ENCODE measurements around the gene VILL. TPM values are rescaled to one million over a fixed set of nuclear protein-coding genes. Genes with fewer than 3 reads are reported as not detected.

Gene VILL
- total RNA-seq, 6 donors from 2014 or later: 5.6 to 41.9 (median 19.0) TPM

DNA sequence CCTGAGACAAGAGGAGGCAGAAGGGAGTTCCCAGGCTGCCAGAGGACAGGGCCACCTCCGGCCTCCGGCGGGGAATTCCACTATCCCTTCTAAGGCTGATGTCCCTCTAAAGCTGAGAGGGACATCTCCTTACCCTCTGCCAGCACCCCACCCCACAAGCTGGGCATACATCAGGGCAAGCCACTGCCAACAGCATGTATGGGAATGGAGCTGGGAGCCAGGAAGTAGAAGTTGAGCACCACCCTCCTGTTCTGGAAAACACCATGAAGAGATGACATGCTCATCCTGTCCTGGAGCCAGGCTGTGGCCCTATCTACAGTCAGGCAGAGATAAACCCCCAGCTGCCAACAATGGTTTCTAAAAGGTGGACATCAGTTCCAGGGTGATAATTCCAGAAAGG lies 31.7 kb downstream of the VILL start:
- peak overlapping the region; percentile 50 to 94 (median 78) for H3K27ac ChIP-seq
- 48% methylated on average over 3 of the region's 3 CpGs; no CpG with 5 or more reads in 1 of the 2 donors for WGBS, 2 donors
- no peak overlapping the region for H3K4me3 ChIP-seq
- no peaks in the 10 kb centered on the region for H3K27me3 ChIP-seq
- TF ChIP-seq, protein P1, sequence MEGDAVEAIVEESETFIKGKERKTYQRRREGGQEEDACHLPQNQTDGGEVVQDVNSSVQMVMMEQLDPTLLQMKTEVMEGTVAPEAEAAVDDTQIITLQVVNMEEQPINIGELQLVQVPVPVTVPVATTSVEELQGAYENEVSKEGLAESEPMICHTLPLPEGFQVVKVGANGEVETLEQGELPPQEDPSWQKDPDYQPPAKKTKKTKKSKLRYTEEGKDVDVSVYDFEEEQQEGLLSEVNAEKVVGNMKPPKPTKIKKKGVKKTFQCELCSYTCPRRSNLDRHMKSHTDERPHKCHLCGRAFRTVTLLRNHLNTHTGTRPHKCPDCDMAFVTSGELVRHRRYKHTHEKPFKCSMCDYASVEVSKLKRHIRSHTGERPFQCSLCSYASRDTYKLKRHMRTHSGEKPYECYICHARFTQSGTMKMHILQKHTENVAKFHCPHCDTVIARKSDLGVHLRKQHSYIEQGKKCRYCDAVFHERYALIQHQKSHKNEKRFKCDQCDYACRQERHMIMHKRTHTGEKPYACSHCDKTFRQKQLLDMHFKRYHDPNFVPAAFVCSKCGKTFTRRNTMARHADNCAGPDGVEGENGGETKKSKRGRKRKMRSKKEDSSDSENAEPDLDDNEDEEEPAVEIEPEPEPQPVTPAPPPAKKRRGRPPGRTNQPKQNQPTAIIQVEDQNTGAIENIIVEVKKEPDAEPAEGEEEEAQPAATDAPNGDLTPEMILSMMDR (IDR thresholded peaks at IDR 0.05): no peak
- no peak for TF ChIP-seq POLR2A (IDR thresholded peaks at IDR 0.05)
- TF ChIP-seq EP300 (IDR thresholded peaks at IDR 0.05): no peak
- TF ChIP-seq POLR2AphosphoS5 (IDR thresholded peaks at IDR 0.05): peak in 1 of 2 donors; percentile 45
- no peaks in the 10 kb centered on the region for H3K9me3 ChIP-seq
- DNase-seq: no peak
- no peak for ATAC-seq (ENCODE audit: low FRiP score in 2 of 2)
- H3K4me1 ChIP-seq: peaks cover 18 to 30% (median 24%) of the 10 kb centered on the region in 4 donors
- peaks cover 0 to 28% (median 13%) of the 10 kb centered on the region in 4 donors for H3K36me3 ChIP-seq

DNA sequence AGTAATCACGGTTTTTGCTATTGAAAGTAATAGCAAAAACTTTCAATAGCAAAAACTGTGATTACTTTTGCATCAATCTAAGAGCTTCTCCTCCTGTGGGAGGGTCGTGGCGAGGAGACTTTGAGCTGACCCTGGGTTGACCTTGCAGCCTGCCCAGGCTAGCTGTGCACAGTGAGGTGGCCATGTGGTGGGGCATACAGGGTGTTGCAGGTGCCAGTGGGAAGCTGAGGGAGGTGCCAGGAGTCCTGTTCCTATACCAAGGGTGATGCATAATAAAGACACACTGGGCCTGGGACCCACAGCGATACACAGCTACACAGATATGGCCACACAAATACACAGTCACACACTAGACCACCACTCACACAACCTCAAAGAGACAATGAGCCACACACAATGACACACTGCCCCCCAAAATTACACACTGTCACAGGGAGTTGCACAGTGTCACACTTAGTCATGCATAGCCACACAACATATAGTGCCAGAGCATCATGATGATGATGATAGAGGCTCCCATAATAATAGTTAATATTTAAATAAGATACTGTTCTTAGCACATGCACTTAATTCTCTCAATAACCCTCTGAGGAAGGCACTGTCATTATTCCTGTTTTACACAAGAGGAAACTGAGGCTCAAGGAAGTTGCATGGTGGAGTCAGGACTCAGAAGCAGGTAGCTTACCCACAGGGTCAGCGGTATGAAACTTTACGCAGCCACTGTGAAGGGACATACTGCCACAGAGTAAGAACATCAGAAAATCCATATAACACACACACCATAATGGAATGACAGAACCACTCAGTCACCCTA lies 32.5 kb downstream of the VILL start:
- WGBS, 2 donors: 85 to 86% methylated on average over 5 to 6 of the region's 6 CpGs
- peak overlapping the region in 3 of 4 donors; percentile 63 to 81 (median 72) for H3K4me3 ChIP-seq
- peaks cover 0 to 20% (median 10%) of the 10 kb centered on the region in 4 donors for H3K36me3 ChIP-seq
- peaks cover 18 to 32% (median 24%) of the 10 kb centered on the region in 4 donors for H3K4me1 ChIP-seq
- H3K27me3 ChIP-seq: no peaks in the 10 kb centered on the region
- peak overlapping the region in 3 of 4 donors; percentile 93 to 97 (median 94) for H3K27ac ChIP-seq
- ATAC-seq (ENCODE audit: low FRiP score in 2 of 2) (no peak), DNase-seq (no peak)
- no peak for TF ChIP-seq POLR2A (IDR thresholded peaks at IDR 0.05)
- no peaks in the 10 kb centered on the region for H3K9me3 ChIP-seq

DNA sequence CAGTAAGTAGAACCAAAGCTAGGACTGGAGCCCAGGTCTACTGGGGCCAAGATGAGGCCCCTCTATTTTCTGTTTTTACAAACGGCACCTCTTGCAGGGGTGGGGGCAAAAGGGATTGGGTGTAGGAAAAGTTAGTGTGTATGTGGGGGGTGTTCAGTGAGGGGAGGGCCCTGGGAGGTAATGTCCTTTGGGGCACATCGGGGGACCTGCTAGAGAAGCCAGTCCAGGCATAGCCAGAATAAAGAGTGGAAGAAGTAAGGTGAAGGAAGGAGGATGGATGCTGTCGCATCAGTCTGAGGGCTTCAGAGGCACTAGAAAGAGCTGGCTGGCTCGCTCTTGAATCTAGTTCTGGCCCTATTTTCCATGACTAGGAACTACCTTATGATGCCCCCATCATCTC lies 36.3 kb downstream of the VILL start:
- no peak for DNase-seq
- ATAC-seq (ENCODE audit: low FRiP score in 2 of 2): no peak
- H3K27me3 ChIP-seq: peaks cover 0 to 7% (median 0%) of the 10 kb centered on the region in 4 donors
- TF ChIP-seq POLR2AphosphoS5 (IDR thresholded peaks at IDR 0.05): no peak
- no peak for TF ChIP-seq POLR2A (IDR thresholded peaks at IDR 0.05)
- TF ChIP-seq EP300 (IDR thresholded peaks at IDR 0.05): no peak
- TF ChIP-seq, protein P1 (IDR thresholded peaks at IDR 0.05): no peak
- no peak overlapping the region for H3K4me3 ChIP-seq
- peaks cover 38 to 68% (median 46%) of the 10 kb centered on the region in 4 donors for H3K4me1 ChIP-seq
- WGBS, 2 donors: 72 to 82% methylated on average over 4 of the region's 4 CpGs
- no peaks in the 10 kb centered on the region for H3K36me3 ChIP-seq
- no peak overlapping the region for H3K27ac ChIP-seq
- H3K9me3 ChIP-seq: no peaks in the 10 kb centered on the region

DNA sequence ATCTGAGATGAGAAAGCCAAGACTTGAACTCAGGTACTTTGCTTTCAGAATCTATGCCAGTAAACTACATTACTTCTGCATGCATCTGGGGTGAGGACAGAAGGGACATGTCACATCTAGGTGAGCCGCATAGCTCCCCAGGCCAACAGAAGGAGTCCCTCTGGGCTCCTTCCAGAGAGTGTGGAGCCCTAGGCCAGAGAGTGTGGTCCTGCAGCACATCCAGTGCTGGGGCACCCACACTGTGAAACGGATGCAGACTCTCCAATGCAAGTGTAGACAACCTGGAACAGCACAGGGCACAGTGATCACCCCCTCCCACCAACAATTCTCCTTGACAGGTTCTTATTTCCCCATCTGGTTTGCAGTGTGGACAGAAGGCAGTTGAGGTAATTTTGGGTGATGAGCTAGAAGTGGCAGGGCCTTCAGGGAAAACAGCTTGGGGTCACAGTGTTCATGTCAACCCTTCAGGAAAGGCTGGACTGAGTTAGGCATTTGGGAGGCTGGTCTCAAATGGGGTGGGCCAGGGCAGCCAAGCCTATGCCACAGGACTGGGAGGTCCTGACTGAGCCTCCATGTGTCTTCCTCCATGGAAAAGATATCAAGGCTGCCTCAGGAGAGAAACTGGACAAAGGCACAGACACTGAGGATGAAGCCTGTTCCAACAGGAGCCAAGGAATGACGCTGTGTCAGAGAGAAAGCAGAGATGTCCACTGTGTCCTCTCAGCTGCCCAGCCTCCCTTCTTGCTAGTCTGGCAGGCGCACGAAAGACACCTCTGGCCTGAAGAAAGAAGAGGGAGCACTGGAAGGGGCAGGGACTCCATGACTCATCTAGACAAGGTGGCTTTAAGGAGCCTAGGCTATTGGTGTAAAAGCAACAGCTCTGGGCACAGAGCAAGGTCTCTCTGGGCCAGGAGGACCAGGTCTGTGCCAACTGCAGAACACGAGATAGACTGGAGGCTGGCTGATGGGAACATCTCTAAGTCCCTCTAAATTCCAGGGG lies 37.2 kb downstream of the VILL start:
- peaks cover 0 to 7% (median 0%) of the 10 kb centered on the region in 4 donors for H3K27me3 ChIP-seq
- peaks cover 35 to 60% (median 40%) of the 10 kb centered on the region in 4 donors for H3K4me1 ChIP-seq
- DNase-seq: no peak
- H3K27ac ChIP-seq: peak overlapping the region in 3 of 4 donors; percentile 86 to 88 (median 88)
- ATAC-seq (ENCODE audit: low FRiP score in 2 of 2): no peak
- TF ChIP-seq EP300 (IDR thresholded peaks at IDR 0.05) (no peak), POLR2A (IDR thresholded peaks at IDR 0.05) (no peak), POLR2AphosphoS5 (IDR thresholded peaks at IDR 0.05) (no peak)
- TF ChIP-seq, protein P1 (IDR thresholded peaks at IDR 0.05): no peak
- H3K9me3 ChIP-seq: no peaks in the 10 kb centered on the region
- H3K36me3 ChIP-seq: no peaks in the 10 kb centered on the region
- WGBS, 2 donors: 90 to 91% methylated on average over 5 to 6 of the region's 6 CpGs
- H3K4me3 ChIP-seq: peak overlapping the region in 1 of 4 donors; percentile 92

All from upper lobe of left lung (tissue), 6 donors.